Neuronal stem cell (in vitro differentiated cells): ENCODE results near the gene STARD5.

ENCODE experiments used
- DNase-seq: peaks from one replicate; pipeline ENCODE4 v3.0.0-alpha.2; 2013; ENCODE audit warnings: low spot score
- H2AFZ ChIP-seq: one replicate; pipeline ENCODE4 v1.6.1; 2013; ENCODE audit warnings: mild to moderate bottlenecking, low read length, inconsistent platforms
- H2AK5ac ChIP-seq: 2 replicates; pipeline ENCODE4 v1.6.1; 2013; ENCODE audit warnings: low read depth, mild to moderate bottlenecking, inconsistent platforms, low read length, moderate library complexity, mixed read lengths
- H2BK120ac ChIP-seq: 2 replicates; pipeline ENCODE4 v1.6.1; 2013; ENCODE audit warnings: low read depth, mild to moderate bottlenecking, inconsistent platforms, low read length, moderate library complexity, mixed read lengths
- H2BK12ac ChIP-seq: one replicate; pipeline ENCODE4 v1.6.1; 2013; ENCODE audit warnings: low read length, inconsistent platforms
- H2BK15ac ChIP-seq: 2 replicates; pipeline ENCODE4 v1.6.1; 2013; ENCODE audit warnings: mild to moderate bottlenecking, low read length, inconsistent platforms, mixed read lengths
- H2BK5ac ChIP-seq: one replicate; pipeline ENCODE4 v1.6.1; 2013; ENCODE audit warnings: inconsistent platforms, mild to moderate bottlenecking, low read length, moderate library complexity
- H3K14ac ChIP-seq: one replicate; pipeline ENCODE4 v1.6.1; 2013; ENCODE audit warnings: low read length, inconsistent platforms
- H3K18ac ChIP-seq: 2 replicates; pipeline ENCODE4 v1.6.1; 2013; ENCODE audit warnings: low read length, inconsistent platforms
- H3K23ac ChIP-seq: 2 replicates; pipeline ENCODE4 v1.6.1; 2013; ENCODE audit warnings: low read depth, mild to moderate bottlenecking, mixed read lengths, low read length, inconsistent platforms; ENCODE audit not compliant: poor library complexity
- H3K27ac ChIP-seq: replicated peaks from 3 replicates; pipeline ENCODE4 v1.5.1; 2013; ENCODE audit warnings: low read length, inconsistent platforms
- H3K27me3 ChIP-seq, 3 experiments: 2 replicates each; pipeline ENCODE4 v1.6.1; 2013; ENCODE audit warnings: low read length in 3 of 3, mild to moderate bottlenecking in 2 of 3, inconsistent platforms in 1 of 3, low read depth in 1 of 3, mixed read lengths in 1 of 3, moderate library complexity in 1 of 3; ENCODE audit not compliant: control insufficient read depth in 3 of 3, insufficient read depth in 3 of 3
- H3K36me3 ChIP-seq, 2 donors: replicated peaks in 1 of 2; 2 replicates each; pipeline ENCODE4 v1.6.1; 2013; ENCODE audit warnings: low read length in 2 of 2; ENCODE audit not compliant: control insufficient read depth in 2 of 2, insufficient read depth in 2 of 2
- H3K4ac ChIP-seq: 2 replicates; pipeline ENCODE4 v1.6.1; 2013; ENCODE audit warnings: inconsistent platforms, mild to moderate bottlenecking, low read length, moderate library complexity
- H3K4me1 ChIP-seq, 2 donors: 1 replicate in 1 of 2; 2 replicates in 1 of 2; pipeline ENCODE4 v1.6.1; 2013; ENCODE audit warnings: low read length in 2 of 2, low read depth in 1 of 2; ENCODE audit not compliant: control insufficient read depth in 2 of 2, insufficient read depth in 1 of 2
- H3K4me2 ChIP-seq: one replicate; pipeline ENCODE4 v1.6.1; 2013; ENCODE audit warnings: mild to moderate bottlenecking, low read length, inconsistent platforms; ENCODE audit not compliant: insufficient read depth, poor library complexity, severe bottlenecking
- H3K4me3 ChIP-seq, 2 donors: 2 replicates each; pipeline ENCODE4 v1.5.1; 2013; ENCODE audit warnings: low read length in 2 of 2, mild to moderate bottlenecking in 2 of 2, inconsistent platforms in 1 of 2, moderate library complexity in 1 of 2
- H3K79me1 ChIP-seq: one replicate; pipeline ENCODE4 v1.6.1; 2013; ENCODE audit warnings: low read depth, mild to moderate bottlenecking, inconsistent platforms, low read length, moderate library complexity
- H3K9ac ChIP-seq: one replicate; pipeline ENCODE4 v1.6.1; 2013; ENCODE audit warnings: mild to moderate bottlenecking, low read depth, low read length, inconsistent platforms; ENCODE audit not compliant: poor library complexity
- H3K9me3 ChIP-seq, 2 donors: replicated peaks in 1 of 2; 2 replicates each; pipeline versions ENCODE3 to v1.6.1; 2013; ENCODE audit warnings: low read length in 2 of 2, mild to moderate bottlenecking in 2 of 2, inconsistent platforms in 1 of 2, low read depth in 1 of 2, mixed read lengths in 1 of 2, moderate library complexity in 1 of 2; ENCODE audit not compliant: control insufficient read depth in 2 of 2, insufficient read depth in 1 of 2
- H4K8ac ChIP-seq: one replicate; pipeline ENCODE4 v1.6.1; 2013; ENCODE audit warnings: low read depth, mild to moderate bottlenecking, inconsistent platforms, low read length, moderate library complexity
- H4K91ac ChIP-seq: one replicate; pipeline ENCODE4 v1.6.1; 2013; ENCODE audit warnings: low read length, low read depth, mild to moderate bottlenecking, inconsistent platforms; ENCODE audit not compliant: poor library complexity
- WGBS, 2 donors: extraction: QIAGEN DNeasy Blood & Tissue Kit; methylation state at CpG; one replicate each; pipeline ENCODE4 v1.1.7; 2013; ENCODE audit warnings: missing lambda C conversion rate in 2 of 2, mixed read lengths in 1 of 2; ENCODE audit not compliant: insufficient read length in 2 of 2, insufficient replicate concordance in 1 of 2; ENCODE audit errors: extremely low coverage in 2 of 2; 5-methylcytosine and 5-hydroxymethylcytosine counted together

The STARD5 gene

DNA sequence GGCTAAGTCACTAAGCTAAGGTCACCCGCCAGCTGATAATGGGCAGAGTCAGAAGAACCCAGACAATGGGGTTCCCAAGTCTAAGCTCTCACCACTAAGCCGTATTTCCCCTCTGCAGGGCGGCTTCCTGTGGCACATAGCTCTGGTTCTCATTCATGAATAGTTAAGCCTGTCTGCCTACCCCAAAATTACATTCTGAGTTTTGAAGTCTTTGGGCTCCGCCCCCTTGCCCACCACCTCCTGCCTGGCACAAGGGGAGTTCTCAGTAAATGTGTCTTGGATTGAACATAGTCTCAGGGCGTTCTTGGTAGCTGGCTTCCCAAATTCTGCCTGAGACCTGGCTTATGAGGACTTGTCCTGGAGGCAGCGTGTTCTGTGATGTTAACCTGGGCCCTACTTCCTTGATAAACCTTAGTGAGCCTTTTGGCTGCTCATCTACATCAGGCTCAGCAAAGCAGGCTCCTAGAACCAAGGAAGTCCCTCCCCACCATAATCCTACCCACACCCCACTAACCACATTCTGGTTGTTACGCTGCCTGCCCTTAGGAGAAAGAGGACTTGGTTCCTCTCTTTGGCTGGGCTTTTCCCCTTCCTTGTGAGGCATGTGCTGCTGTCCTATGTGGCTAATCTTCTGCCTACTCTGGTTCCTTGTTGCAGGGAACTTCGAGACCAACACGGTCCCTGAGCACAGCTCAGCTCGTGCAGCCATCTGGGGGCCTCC lies 54.9 kb downstream of the STARD5 start:
- Histone ChIP-seq H4K8ac (no peak overlapping the region), H3K4me1 (peaks cover 0 to 10% of the 10 kb centered on the region in 2 donors), H2BK12ac (no peak overlapping the region), H3K27ac (no peak overlapping the region), H3K27me3 (no peaks in the 10 kb centered on the region), H2AK5ac (no peak overlapping the region), H3K23ac (no peak overlapping the region), H2BK120ac (no peak overlapping the region), H3K79me1 (no peaks in the 10 kb centered on the region), H3K18ac (no peak overlapping the region), H3K4me3 (no peak overlapping the region), H3K4me2 (no peak overlapping the region), H2BK15ac (no peak overlapping the region), H2AFZ (no peak overlapping the region), H3K14ac (no peak overlapping the region), H3K36me3 (no peaks in the 10 kb centered on the region), H3K9me3 (no peaks in the 10 kb centered on the region), H3K4ac (no peak overlapping the region), H4K91ac (no peak overlapping the region), H2BK5ac (no peak overlapping the region), H3K9ac (no peak overlapping the region)
- no CpG with 5 or more reads among the region's 10 CpGs for WGBS, 2 donors
- DNase-seq = no peak

DNA sequence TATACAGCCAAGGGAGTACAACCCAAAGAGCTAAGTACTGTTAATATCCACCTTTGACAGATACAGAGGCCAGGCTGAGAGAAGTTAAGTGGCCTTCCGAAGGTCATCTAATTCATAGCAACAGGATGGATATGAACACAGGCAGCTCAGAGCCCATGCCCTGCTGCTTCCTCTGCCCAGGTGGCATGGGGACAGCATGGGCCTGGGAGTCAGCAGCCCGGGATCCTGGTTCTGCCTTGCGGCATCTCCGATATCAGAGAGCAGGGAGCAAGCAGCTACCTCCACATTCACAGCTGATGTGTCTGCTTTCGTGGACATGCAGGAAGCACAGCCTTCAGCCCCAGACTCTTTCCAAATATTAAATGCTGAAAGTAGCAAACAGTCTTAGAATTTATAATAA lies 55.6 kb downstream of the STARD5 start:
- Histone ChIP-seq H3K23ac (no peak overlapping the region), H3K27me3 (no peaks in the 10 kb centered on the region), H2BK120ac (no peak overlapping the region), H3K18ac (no peak overlapping the region), H3K79me1 (no peaks in the 10 kb centered on the region), H3K4me2 (no peak overlapping the region), H3K4ac (no peak overlapping the region), H4K8ac (no peak overlapping the region), H3K27ac (no peak overlapping the region), H3K4me1 (peaks cover 0 to 10% of the 10 kb centered on the region in 2 donors), H3K36me3 (no peaks in the 10 kb centered on the region), H2AK5ac (no peak overlapping the region), H2BK12ac (peak overlapping the region; percentile 14), H3K4me3 (no peak overlapping the region), H3K9ac (no peak overlapping the region), H3K14ac (no peak overlapping the region), H4K91ac (no peak overlapping the region), H2BK15ac (no peak overlapping the region), H3K9me3 (no peaks in the 10 kb centered on the region), H2BK5ac (no peak overlapping the region), H2AFZ (no peak overlapping the region)
- no CpG with 5 or more reads among the region's 5 CpGs for WGBS, 2 donors
- no peak for DNase-seq

DNA sequence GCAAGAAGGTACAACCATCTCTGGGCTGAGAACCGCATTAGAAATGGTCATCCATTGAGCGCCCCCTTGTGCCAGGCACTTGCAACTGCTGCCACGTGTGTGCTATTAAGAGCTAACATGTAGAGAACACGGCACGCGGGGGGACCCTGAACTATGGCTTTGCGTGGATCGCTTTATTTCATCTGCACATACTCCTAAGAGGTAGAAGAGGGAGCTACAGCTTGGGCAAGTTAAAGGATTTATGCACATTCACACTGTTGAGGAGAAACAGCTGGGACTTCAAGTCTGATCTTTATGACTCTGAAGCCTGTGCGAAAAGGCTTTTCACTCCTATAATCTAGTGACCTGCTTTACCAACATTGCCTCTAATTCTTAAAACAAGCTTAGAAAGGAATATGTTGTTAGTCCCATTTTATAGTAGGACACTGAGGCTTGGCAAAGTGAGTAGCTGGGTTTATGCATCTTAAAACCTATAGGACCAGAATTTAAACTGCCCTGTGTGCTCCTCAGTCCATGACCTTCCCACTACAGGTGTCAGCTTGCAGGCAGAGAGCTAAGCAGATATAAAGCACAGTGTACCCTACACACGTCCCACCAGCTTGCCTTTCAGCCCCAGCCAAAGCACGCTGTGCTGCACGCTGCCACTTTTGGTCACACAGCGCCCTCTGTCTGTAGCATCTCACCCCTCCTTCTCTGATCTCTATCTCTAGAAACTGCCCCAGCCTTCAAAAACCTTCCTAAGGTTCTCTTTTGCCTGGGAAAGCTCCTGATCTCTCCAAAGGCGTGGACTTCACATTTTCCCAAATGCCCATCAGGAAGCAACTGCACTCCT lies 57.8 kb downstream of the STARD5 start:
- H2BK120ac ChIP-seq = no peak overlapping the region
- no peak overlapping the region for H3K4me3 ChIP-seq

DNA sequence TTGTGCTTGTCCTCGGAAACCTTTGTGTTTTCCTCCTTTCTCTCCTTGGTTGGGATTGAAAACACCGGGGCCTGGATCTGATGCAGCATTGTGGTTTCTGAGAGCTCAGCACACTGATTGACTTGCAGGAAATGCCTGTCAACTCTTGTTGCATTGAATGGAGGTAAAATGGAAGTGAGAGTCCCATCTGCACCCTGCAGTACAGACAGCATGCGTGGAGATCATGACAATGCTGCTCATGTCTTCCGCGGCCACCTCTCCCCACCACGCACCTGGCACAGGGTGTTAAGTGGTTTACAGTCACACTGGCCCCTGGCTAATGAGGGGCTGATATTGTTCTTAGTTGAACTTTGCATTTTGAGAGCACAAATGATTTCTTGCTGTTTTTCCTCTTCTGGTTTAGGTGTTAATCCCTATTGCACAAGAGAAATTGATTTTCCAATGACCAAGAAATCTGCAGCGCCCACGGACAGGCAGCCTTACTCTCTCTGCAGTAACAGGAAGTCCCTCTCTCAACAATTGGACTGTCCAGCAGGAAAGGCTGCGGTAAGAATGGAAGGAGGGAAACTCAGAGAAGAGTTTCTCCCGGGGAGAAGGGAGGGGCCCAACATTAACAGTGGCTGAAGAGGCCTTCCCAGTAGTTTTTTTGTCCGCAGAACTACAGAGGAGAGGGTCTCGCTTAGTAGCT lies 58.5 kb downstream of the STARD5 start:
- Histone ChIP-seq H2BK15ac (no peak overlapping the region), H3K9ac (no peak overlapping the region), H2BK12ac (no peak overlapping the region), H2AFZ (peak overlapping the region; percentile 75), H3K14ac (no peak overlapping the region), H3K27ac (no peak overlapping the region), H3K4me3 (no peak overlapping the region), H2AK5ac (no peak overlapping the region), H3K4me2 (no peak overlapping the region), H4K8ac (no peak overlapping the region), H3K23ac (no peak overlapping the region), H3K9me3 (no peaks in the 10 kb centered on the region), H3K36me3 (no peaks in the 10 kb centered on the region), H3K27me3 (no peaks in the 10 kb centered on the region), H3K4ac (no peak overlapping the region), H3K79me1 (no peaks in the 10 kb centered on the region), H2BK5ac (no peak overlapping the region), H3K18ac (no peak overlapping the region), H4K91ac (no peak overlapping the region), H2BK120ac (no peak overlapping the region), H3K4me1 (peaks cover 0 to 5% of the 10 kb centered on the region in 2 donors)
- WGBS, 2 donors = no CpG with 5 or more reads among the region's 12 CpGs
- DNase-seq = no peak

More for the DNA sequence above, 57.8 kb downstream of the STARD5 start:
- DNase-seq = peak; percentile 78
- Histone ChIP-seq H4K91ac (no peak overlapping the region), H3K4me1 (peaks cover 0 to 7% of the 10 kb centered on the region in 2 donors), H2AK5ac (no peak overlapping the region), H2BK5ac (no peak overlapping the region), H3K27me3 (no peaks in the 10 kb centered on the region), H3K27ac (no peak overlapping the region), H4K8ac (no peak overlapping the region), H3K36me3 (no peaks in the 10 kb centered on the region), H3K23ac (no peak overlapping the region), H2BK15ac (no peak overlapping the region), H3K4me2 (peak overlapping the region; percentile 39), H3K9me3 (no peaks in the 10 kb centered on the region), H3K4ac (no peak overlapping the region), H3K18ac (no peak overlapping the region), H2AFZ (peak overlapping the region; percentile 75), H3K9ac (no peak overlapping the region), H3K79me1 (no peaks in the 10 kb centered on the region), H2BK12ac (no peak overlapping the region), H3K14ac (no peak overlapping the region)
- no CpG with 5 or more reads among the region's 14 CpGs for WGBS, 2 donors
